T47D (cell line): ENCODE results near the gene LENG9.

Experiments
- DNase-seq, 2 experiments: peaks; one replicate each; pipeline versions ENCODE4 v3.0.0 to v3.0.0-alpha.2; 2011 to 2012; ENCODE audit warnings: low read depth in 1 of 2, low spot score in 1 of 2
- JUND ChIP-seq: IDR thresholded peaks from 2 replicates; pipeline ENCODE4 v1.6.1; 2012; ENCODE audit warnings: low read depth
- in situ Hi-C: cut with HindIII; loops from 2 replicates; pipeline ENCODE4 v1.10.0; 2016; ENCODE audit warnings: low sequenced_read_pairs, low pct_unique_long_range_greater_than_20kb

LENG9 gene

GRCh38 chr19:54492568-54492967, 29.0 kb upstream of the LENG9 start:
- TF ChIP-seq JUND: no peak
- no peak for DNase-seq
- in situ Hi-C loops: no loop called here

- DNase-seq: no peak
- no peak for TF ChIP-seq JUND
- in situ Hi-C loops: no loop called here
Observed at GRCh38 chr19:54489766-54490165, 26.2 kb upstream of the LENG9 start.

GRCh38 chr19:54489341-54489740, 25.8 kb upstream of the LENG9 start:
- no peak for DNase-seq
- in situ Hi-C loops: no loop called here
- no peak for TF ChIP-seq JUND

GRCh38 chr19:54485851-54486250, 22.3 kb upstream of the LENG9 start:
- no peak for DNase-seq
- TF ChIP-seq JUND: no peak
- in situ Hi-C loops: no loop called here

GRCh38 chr19:54484451-54484850, 20.9 kb upstream of the LENG9 start:
- no peak for DNase-seq
- in situ Hi-C loops: no loop called here
- TF ChIP-seq JUND: no peak

GRCh38 chr19:54482889-54483288, 19.3 kb upstream of the LENG9 start:
- no peak for TF ChIP-seq JUND
- no peak for DNase-seq
- in situ Hi-C loops: no loop called here

- DNase-seq: peak in 1 of 2 experiments; percentile 51
- TF ChIP-seq JUND: no peak
- in situ Hi-C loops: no loop called here
Observed at GRCh38 chr19:54481326-54481930, 17.9 kb upstream of the LENG9 start.

- no peak for TF ChIP-seq JUND
- DNase-seq: no peak
- in situ Hi-C loops: no loop called here
Observed at GRCh38 chr19:54480051-54480450, 16.5 kb upstream of the LENG9 start.

GRCh38 chr19:54478677-54479266, 15.2 kb upstream of the LENG9 start:
- TF ChIP-seq JUND: no peak
- in situ Hi-C loops: no loop called here
- peak in 1 of 2 experiments; percentile 56 for DNase-seq

- TF ChIP-seq JUND: no peak
- no peak for DNase-seq
- in situ Hi-C loops: no loop called here
Observed at GRCh38 chr19:54477650-54478049, 14.1 kb upstream of the LENG9 start.

GRCh38 chr19:54475706-54476105, 12.1 kb upstream of the LENG9 start:
- no peak for TF ChIP-seq JUND
- in situ Hi-C loops: no loop called here
- DNase-seq: no peak

- in situ Hi-C loops: no loop called here
- no peak for DNase-seq
- no peak for TF ChIP-seq JUND
Observed at GRCh38 chr19:54473892-54474372, 10.4 kb upstream of the LENG9 start.

GRCh38 chr19:54473071-54473891, 9.7 kb upstream of the LENG9 start, which contains the start of gene CDC42EP5:
CDC42EP5 (minus strand) TSS chr19:54473296; CDS start chr19:54465547, 7,749 bp downstream.
- in situ Hi-C loops: no loop called here
- no peak for TF ChIP-seq JUND
- DNase-seq: no peak
